ENCODE results near the gene SLC22A7.
"Not testable (repeated sequence)": the region's sequence is repeated elsewhere in the genome, so short reads cannot be mapped to it uniquely, and the experiment has no call there.

Gene SLC22A7

DNA sequence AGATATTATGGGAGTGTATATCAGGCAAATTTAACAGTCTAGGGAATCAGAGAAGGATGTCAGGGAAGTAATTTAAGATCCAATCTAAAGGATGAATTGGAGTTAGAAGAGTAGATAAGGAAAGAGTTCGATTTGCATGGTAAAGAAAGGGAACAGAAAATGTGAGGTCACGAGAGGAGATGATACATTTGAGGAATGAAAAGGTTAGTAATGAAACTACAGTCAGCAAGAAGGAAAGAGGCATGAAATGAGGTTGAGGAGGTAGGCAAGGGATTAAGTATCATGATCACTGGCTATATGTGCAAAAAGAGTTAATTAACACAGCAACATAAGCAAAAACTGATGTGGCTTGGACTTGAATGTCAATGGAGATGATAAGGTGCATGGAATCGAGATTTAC, 49.0 kb downstream of the SLC22A7 start:
- DNase-seq: no peak

- no peak for DNase-seq
These were observed 49.4 kb downstream of the SLC22A7 start for GRCh38 chr6:43347444-43347843.

GRCh38 chr6:43351951-43352350, 53.9 kb downstream of the SLC22A7 start:
- DNase-seq: not testable (repeated sequence)
